Osteoblast (primary cell): Measurements from ENCODE around the gene TLK2. TPM values are rescaled to one million over a fixed set of nuclear protein-coding genes. Genes with fewer than 3 reads are reported as not detected.

ENCODE experiments used
- DNase-seq: peaks from one replicate; pipeline ENCODE4 v3.0.0; 2011; ENCODE audit warnings: low spot score, mixed read lengths; ENCODE audit not compliant: insufficient read length; ENCODE audit errors: missing footprints
- H2AFZ ChIP-seq: 2 replicates; pipeline ENCODE4 v1.6.0; 2011; ENCODE audit warnings: mild to moderate bottlenecking, low read length
- H3K27ac ChIP-seq: 2 replicates; pipeline ENCODE4 v1.5.1; 2011; ENCODE audit warnings: mild to moderate bottlenecking, low read depth, low read length, moderate library complexity
- H3K27me3 ChIP-seq: 2 replicates; pipeline ENCODE4 v1.6.0; 2012; ENCODE audit warnings: mild to moderate bottlenecking, control low read depth, inconsistent platforms, low read length, moderate library complexity; ENCODE audit not compliant: insufficient read depth
- H3K36me3 ChIP-seq: 2 replicates; pipeline ENCODE4 v1.5.1; 2011; ENCODE audit warnings: mild to moderate bottlenecking, low read length, control low read depth, moderate library complexity; ENCODE audit not compliant: insufficient read depth
- H3K4me1 ChIP-seq: 2 replicates; pipeline ENCODE4 v1.5.1; 2011; ENCODE audit warnings: mild to moderate bottlenecking, low read length, control low read depth, moderate library complexity; ENCODE audit not compliant: insufficient read depth
- H3K4me2 ChIP-seq: 2 replicates; pipeline ENCODE4 v1.6.0; 2011; ENCODE audit warnings: mild to moderate bottlenecking, low read length; ENCODE audit not compliant: insufficient read depth
- H3K4me3 ChIP-seq: fragments of 200-600 bp; sonication (generic); 3 replicates; pipeline ENCODE4 v1.5.1; 2012; ENCODE audit warnings: mild to moderate bottlenecking, low read length, inconsistent platforms; ENCODE audit not compliant: insufficient read depth
- H3K79me2 ChIP-seq: 2 replicates; pipeline ENCODE4 v1.6.0; 2012; ENCODE audit warnings: mild to moderate bottlenecking, low read length, control low read depth, inconsistent platforms; ENCODE audit not compliant: insufficient read depth
- H3K9me3 ChIP-seq: 2 replicates; pipeline ENCODE4 v1.5.1; 2011; ENCODE audit warnings: low read depth, low read length, control low read depth
- H4K20me1 ChIP-seq: 2 replicates; pipeline ENCODE4 v1.6.0; 2012; ENCODE audit warnings: mild to moderate bottlenecking, low read length, control low read depth; ENCODE audit not compliant: insufficient read depth
- total RNA-seq: library from RNA; depleted of rRNA; stranded (reverse); fragments of >200 nt; gene quantifications from 2 replicates; pipeline ENCODE4 v1.2.3, GENCODE V29; 2012
- TF ChIP-seq, protein P1 (sequence below): IDR thresholded peaks from 2 replicates; pipeline ENCODE4 v1.5.1; 2011; ENCODE audit warnings: mild to moderate bottlenecking, low read depth, low read length, moderate library complexity; ENCODE audit errors: extremely low read depth

Gene TLK2
- total RNA-seq, 1 donor = 52.8 TPM

DNA sequence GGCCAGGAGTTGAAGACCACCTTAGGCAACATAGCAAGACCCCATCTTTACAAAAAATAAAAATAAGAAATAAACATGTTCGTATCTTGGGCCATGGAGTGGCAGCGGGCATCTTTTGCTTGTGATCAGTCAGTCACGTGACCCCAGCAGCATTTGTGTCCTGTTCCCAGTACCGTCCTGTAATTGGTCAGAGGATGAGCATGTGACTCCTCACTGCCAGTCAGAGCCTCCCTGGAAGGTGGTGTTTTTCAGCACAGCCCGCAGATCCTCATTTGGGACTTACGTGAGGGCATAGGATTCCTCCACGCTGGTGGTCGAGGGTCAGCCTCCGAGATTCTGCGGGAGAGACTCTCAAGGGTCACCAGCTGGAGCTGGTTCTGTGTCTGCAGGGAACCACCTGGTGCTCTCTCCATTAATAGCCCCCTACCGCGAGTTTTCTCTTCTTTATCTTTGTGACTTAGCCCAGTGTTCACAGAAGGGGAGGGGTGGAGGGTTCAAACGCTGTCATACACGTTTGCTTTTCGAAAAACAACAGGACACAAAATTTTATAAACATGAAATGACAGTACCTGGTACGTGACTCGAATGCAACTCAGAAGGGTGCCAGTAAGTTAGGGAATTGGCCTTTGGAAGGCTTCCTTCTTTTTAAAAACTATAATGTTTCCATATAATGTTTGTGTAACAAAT lies 166.0 kb downstream of the TLK2 start:
- no peak for DNase-seq
- H3K27me3 ChIP-seq = no peaks in the 10 kb centered on the region
- no peak overlapping the region for H3K27ac ChIP-seq
- peaks cover 85% of the 10 kb centered on the region for H3K79me2 ChIP-seq
- H3K9me3 ChIP-seq = no peaks in the 10 kb centered on the region
- H4K20me1 ChIP-seq = peaks cover 50% of the 10 kb centered on the region
- peaks cover 8% of the 10 kb centered on the region for H3K4me1 ChIP-seq
- TF ChIP-seq, protein P1, sequence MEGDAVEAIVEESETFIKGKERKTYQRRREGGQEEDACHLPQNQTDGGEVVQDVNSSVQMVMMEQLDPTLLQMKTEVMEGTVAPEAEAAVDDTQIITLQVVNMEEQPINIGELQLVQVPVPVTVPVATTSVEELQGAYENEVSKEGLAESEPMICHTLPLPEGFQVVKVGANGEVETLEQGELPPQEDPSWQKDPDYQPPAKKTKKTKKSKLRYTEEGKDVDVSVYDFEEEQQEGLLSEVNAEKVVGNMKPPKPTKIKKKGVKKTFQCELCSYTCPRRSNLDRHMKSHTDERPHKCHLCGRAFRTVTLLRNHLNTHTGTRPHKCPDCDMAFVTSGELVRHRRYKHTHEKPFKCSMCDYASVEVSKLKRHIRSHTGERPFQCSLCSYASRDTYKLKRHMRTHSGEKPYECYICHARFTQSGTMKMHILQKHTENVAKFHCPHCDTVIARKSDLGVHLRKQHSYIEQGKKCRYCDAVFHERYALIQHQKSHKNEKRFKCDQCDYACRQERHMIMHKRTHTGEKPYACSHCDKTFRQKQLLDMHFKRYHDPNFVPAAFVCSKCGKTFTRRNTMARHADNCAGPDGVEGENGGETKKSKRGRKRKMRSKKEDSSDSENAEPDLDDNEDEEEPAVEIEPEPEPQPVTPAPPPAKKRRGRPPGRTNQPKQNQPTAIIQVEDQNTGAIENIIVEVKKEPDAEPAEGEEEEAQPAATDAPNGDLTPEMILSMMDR = no peak
- H3K4me3 ChIP-seq = no peak overlapping the region
- no peak overlapping the region for H2AFZ ChIP-seq
- peaks cover 34% of the 10 kb centered on the region for H3K36me3 ChIP-seq
- no peak overlapping the region for H3K4me2 ChIP-seq

GRCh38 chr17:62648251-62648955 lies 169.8 kb downstream of the TLK2 start:
- peaks cover 30% of the 10 kb centered on the region for H4K20me1 ChIP-seq
- H3K79me2 ChIP-seq = peaks cover 85% of the 10 kb centered on the region

GRCh38 chr17:62648956-62649294 lies 170.3 kb downstream of the TLK2 start:
- no peaks in the 10 kb centered on the region for H3K27me3 ChIP-seq
- no peak overlapping the region for H3K4me2 ChIP-seq
- H3K36me3 ChIP-seq = peaks cover 14% of the 10 kb centered on the region
- peaks cover 46% of the 10 kb centered on the region for H3K4me1 ChIP-seq
- TF ChIP-seq, protein P1 = no peak
- no peak overlapping the region for H2AFZ ChIP-seq
- peaks cover 32% of the 10 kb centered on the region for H4K20me1 ChIP-seq
- peaks cover 84% of the 10 kb centered on the region for H3K79me2 ChIP-seq
- H3K9me3 ChIP-seq = no peaks in the 10 kb centered on the region
- no peak overlapping the region for H3K27ac ChIP-seq
- peak; percentile 79 for DNase-seq
- no peak overlapping the region for H3K4me3 ChIP-seq

More at GRCh38 chr17:62648251-62648955, 169.8 kb downstream of the TLK2 start:
- TF ChIP-seq, protein P1 = no peak
- H3K27me3 ChIP-seq = no peaks in the 10 kb centered on the region
- H3K4me2 ChIP-seq = no peak overlapping the region
- DNase-seq = peak; percentile 48
- H2AFZ ChIP-seq = no peak overlapping the region
- H3K4me1 ChIP-seq = peaks cover 41% of the 10 kb centered on the region
- H3K36me3 ChIP-seq = peaks cover 16% of the 10 kb centered on the region
- H3K9me3 ChIP-seq = no peaks in the 10 kb centered on the region
- H3K4me3 ChIP-seq = no peak overlapping the region
- H3K27ac ChIP-seq = peak overlapping the region; percentile 26

GRCh38 chr17:62649570-62649969 lies 170.9 kb downstream of the TLK2 start:
- Histone ChIP-seq H3K79me2 (peaks cover 83% of the 10 kb centered on the region), H3K4me2 (no peak overlapping the region), H2AFZ (no peak overlapping the region), H3K4me3 (no peak overlapping the region), H3K9me3 (no peaks in the 10 kb centered on the region), H3K27me3 (no peaks in the 10 kb centered on the region), H3K36me3 (peaks cover 10% of the 10 kb centered on the region), H4K20me1 (peaks cover 33% of the 10 kb centered on the region), H3K4me1 (peaks cover 52% of the 10 kb centered on the region), H3K27ac (no peak overlapping the region)
- TF ChIP-seq, protein P1 = no peak
- DNase-seq = no peak
